Small intestine (tissue), 7 donors: ENCODE measurements around the gene NOVA2. TPM values are rescaled to one million over a fixed set of nuclear protein-coding genes. Genes with fewer than 3 reads are reported as not detected.
A peak's percentile ranks its signal among the peaks of the same experiment; 100 is the strongest.
"Not testable (repeated sequence)": the region's sequence is repeated elsewhere in the genome, so short reads cannot be mapped to it uniquely, and the experiment has no call there.

Experiments used
- DNase-seq, 2 donors: peaks; one replicate each; pipeline versions ENCODE4 v3.0.0 to v3.0.0-alpha.2; 2013
- FAIRE-seq: peaks from 2 replicates; lab custom pipeline; 2012; peaks lifted over from hg19 to GRCh38; lab: Jason Lieb, UNC
- H3K27ac ChIP-seq, 3 donors: one replicate each; pipeline ENCODE4 v1.5.1; 2013; ENCODE audit warnings: low read length in 2 of 3, mild to moderate bottlenecking in 2 of 3, control low read depth in 1 of 3, inconsistent platforms in 1 of 3, low read depth in 1 of 3, moderate library complexity in 1 of 3
- H3K27me3 ChIP-seq, 3 donors: one replicate each; pipeline ENCODE4 v1.6.1; 2013; ENCODE audit warnings: low read length in 3 of 3, inconsistent platforms in 1 of 3; ENCODE audit not compliant: control insufficient read depth in 3 of 3, insufficient read depth in 3 of 3
- H3K36me3 ChIP-seq, 3 donors: one replicate each; pipeline ENCODE4 v1.6.1; 2013; ENCODE audit warnings: low read length in 3 of 3, inconsistent platforms in 1 of 3, low read depth in 1 of 3, mild to moderate bottlenecking in 1 of 3, moderate library complexity in 1 of 3; ENCODE audit not compliant: control insufficient read depth in 3 of 3, insufficient read depth in 2 of 3
- H3K4me1 ChIP-seq, 3 donors: one replicate each; pipeline ENCODE4 v1.6.1; 2013; ENCODE audit warnings: low read length in 2 of 3, inconsistent platforms in 1 of 3, low read depth in 1 of 3, mild to moderate bottlenecking in 1 of 3, moderate library complexity in 1 of 3; ENCODE audit not compliant: control insufficient read depth in 3 of 3, insufficient read depth in 2 of 3
- H3K4me3 ChIP-seq, 3 donors: one replicate each; pipeline ENCODE4 v1.5.1; 2013; ENCODE audit warnings: low read length in 3 of 3, control low read depth in 1 of 3, inconsistent platforms in 1 of 3, low read depth in 1 of 3, mild to moderate bottlenecking in 1 of 3, moderate library complexity in 1 of 3
- H3K9me3 ChIP-seq, 2 donors: one replicate each; pipeline ENCODE4 v1.6.1; 2013; ENCODE audit warnings: low read depth in 1 of 2, low read length in 1 of 2; ENCODE audit not compliant: control insufficient read depth in 2 of 2, insufficient read depth in 1 of 2
- WGBS, 3 donors: extraction: QIAGEN DNeasy Blood & Tissue Kit; methylation state at CpG; one replicate each; pipeline ENCODE4 v1.1.7; 2013; 5-methylcytosine and 5-hydroxymethylcytosine counted together
- polyA plus RNA-seq, 4 donors: library from polyadenylated mRNA; stranded (reverse) in 3 of 4; unstranded in 1 of 4; fragments of 200-250 nt in 3 of 4; fragments of 120-200 nt in 1 of 4; gene quantifications; one replicate each; pipeline versions ENCODE4 v1.2.1 to v1.2.3, GENCODE V29; 2013
- donor health status: healthy with polysubstance abuse.
- donor health status: control.
- donor health status: control.
- donor health status: Bipolar disorder and iron deficiency.
- donor health status: healthy.

The NOVA2 gene
- polyA plus RNA-seq, 4 donors = under 0.01 to 2.0 (median 0.56) TPM

- not testable (repeated sequence) for FAIRE-seq, H3K27me3 ChIP-seq, DNase-seq, H3K4me3 ChIP-seq, H3K9me3 ChIP-seq
- H3K36me3 ChIP-seq = peaks cover 0 to 66% (median 5%) of the 10 kb centered on the region in 3 donors
- 93 to 97% (median 97%) methylated on average over 12 of the region's 12 CpGs for WGBS, 3 donors
- H3K27ac ChIP-seq = peak overlapping the region in 1 of 3 donors; percentile 36
- H3K4me1 ChIP-seq = peaks cover 0 to 26% (median 0%) of the 10 kb centered on the region in 3 donors
Observed at GRCh38 chr19:45895983-45896599, 77.6 kb downstream of the NOVA2 start.

- Histone ChIP-seq H3K9me3 (no peaks in the 10 kb centered on the region), H3K27me3 (no peaks in the 10 kb centered on the region), H3K27ac (peak overlapping the region in 1 of 3 donors; percentile 36), H3K4me3 (no peak overlapping the region), H3K36me3 (peaks cover 0 to 65% (median 5%) of the 10 kb centered on the region in 3 donors), H3K4me1 (peaks cover 0 to 26% (median 0%) of the 10 kb centered on the region in 3 donors)
- WGBS, 3 donors = 73 to 82% (median 81%) methylated on average over 9 of the region's 9 CpGs
- FAIRE-seq = no peak
- peak in 1 of 2 donors; percentile 86 for DNase-seq
Observed at GRCh38 chr19:45895519-45895972, 78.1 kb downstream of the NOVA2 start.

- H3K27ac ChIP-seq = no peak overlapping the region
- H3K9me3 ChIP-seq = no peaks in the 10 kb centered on the region
- no peak overlapping the region for H3K4me3 ChIP-seq
- no peak for DNase-seq
- H3K27me3 ChIP-seq = no peaks in the 10 kb centered on the region
- H3K36me3 ChIP-seq = peaks cover 0 to 42% (median 2%) of the 10 kb centered on the region in 3 donors
- FAIRE-seq = no peak
- H3K4me1 ChIP-seq = peaks cover 0 to 21% (median 0%) of the 10 kb centered on the region in 3 donors
- 89 to 90% (median 89%) methylated on average over 8 to 17 of the region's 17 CpGs for WGBS, 3 donors
Observed at GRCh38 chr19:45890877-45891276, 82.8 kb downstream of the NOVA2 start.

GRCh38 chr19:45889210-45889885 is 84.3 kb downstream of the NOVA2 start:
- no peak overlapping the region for H3K27ac ChIP-seq
- H3K9me3 ChIP-seq = no peaks in the 10 kb centered on the region
- H3K27me3 ChIP-seq = no peaks in the 10 kb centered on the region
- H3K36me3 ChIP-seq = peaks cover 0 to 35% (median 3%) of the 10 kb centered on the region in 3 donors
- peaks cover 0 to 13% (median 4%) of the 10 kb centered on the region in 3 donors for H3K4me1 ChIP-seq
- WGBS, 3 donors = 67 to 70% (median 70%) methylated on average over 6 of the region's 6 CpGs
- FAIRE-seq (no peak), DNase-seq (no peak)
- H3K4me3 ChIP-seq = no peak overlapping the region

- DNase-seq (no peak), FAIRE-seq (no peak)
- H3K27me3 ChIP-seq = no peaks in the 10 kb centered on the region
- peaks cover 0 to 35% (median 3%) of the 10 kb centered on the region in 3 donors for H3K36me3 ChIP-seq
- no peaks in the 10 kb centered on the region for H3K9me3 ChIP-seq
- H3K27ac ChIP-seq = peak overlapping the region; percentile 71 to 95 (median 86)
- peak overlapping the region in 2 of 3 donors; percentile 67 to 71 for H3K4me3 ChIP-seq
- 50 to 65% (median 60%) methylated on average over 10 of the region's 10 CpGs for WGBS, 3 donors
- peaks cover 2 to 26% (median 6%) of the 10 kb centered on the region in 3 donors for H3K4me1 ChIP-seq
Observed at GRCh38 chr19:45887200-45887710, 86.4 kb downstream of the NOVA2 start.

- no peaks in the 10 kb centered on the region for H3K27me3 ChIP-seq
- H3K9me3 ChIP-seq = no peaks in the 10 kb centered on the region
- peaks cover 0 to 29% (median 3%) of the 10 kb centered on the region in 3 donors for H3K36me3 ChIP-seq
- H3K4me1 ChIP-seq = peaks cover 2 to 32% (median 6%) of the 10 kb centered on the region in 3 donors
- WGBS, 3 donors = 0 to 2% (median 1%) methylated on average over 29 to 32 of the region's 32 CpGs
- no peak for FAIRE-seq
- peak; percentile 95 to 96 for DNase-seq
- H3K4me3 ChIP-seq = peak overlapping the region; percentile 67 to 79 (median 71)
- H3K27ac ChIP-seq = peak overlapping the region; percentile 71 to 95 (median 86)
Observed at GRCh38 chr19:45886427-45887199, 87.1 kb downstream of the NOVA2 start.

- WGBS, 3 donors = 0% methylated on average over 70 to 107 of the region's 107 CpGs
- no peaks in the 10 kb centered on the region for H3K27me3 ChIP-seq
- FAIRE-seq = no peak
- no peaks in the 10 kb centered on the region for H3K9me3 ChIP-seq
- peak; percentile 95 to 97 for DNase-seq
- H3K27ac ChIP-seq = peak within 1 kb of the TSS; percentile 71 to 95 (median 86)
- H3K4me1 ChIP-seq = peaks cover 2 to 41% (median 6%) of the 10 kb centered on the region in 3 donors
- peak within 1 kb of the TSS; percentile 67 to 79 (median 71) for H3K4me3 ChIP-seq
- H3K36me3 ChIP-seq = peaks cover 0 to 25% (median 3%) of the 10 kb centered on the region in 3 donors
Observed at GRCh38 chr19:45885556-45886426, 87.9 kb downstream of the NOVA2 start, which contains the start of gene IRF2BP1. IRF2BP1 (minus strand) TSS chr19:45886141; CDS start chr19:45885774, 367 bp downstream.
